ENCODE data around the gene BCAS1. TPM values are rescaled to one million over a fixed set of nuclear protein-coding genes. Genes with fewer than 3 reads are reported as not detected.
A peak's percentile ranks its signal among the peaks of the same experiment; 100 is the strongest.

Gene BCAS1
- total RNA-seq, 1 donor from 2014 or later = 0.81 TPM

DNA sequence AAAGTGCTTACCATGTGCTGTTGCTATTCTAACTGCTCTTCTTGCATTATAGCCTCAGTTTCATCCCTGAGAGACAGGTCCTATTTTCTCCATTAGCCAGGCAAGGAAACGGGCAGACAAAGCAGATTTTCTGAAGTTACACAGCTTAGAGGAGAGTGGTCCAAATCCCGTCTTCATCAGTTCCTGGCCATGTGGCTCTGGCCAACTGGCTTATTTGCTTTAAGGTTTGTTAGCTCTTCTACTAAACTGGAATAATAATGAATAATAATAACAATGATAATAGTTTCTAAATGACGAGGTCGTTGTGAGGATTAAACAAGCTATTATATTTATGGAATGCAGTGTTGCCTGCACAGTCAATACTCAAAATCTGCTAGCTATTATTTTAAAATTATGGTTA, 35.8 kb upstream of the BCAS1 start:
- Histone ChIP-seq H3K4me1 (no peaks in the 10 kb centered on the region), H3K27ac (no peak overlapping the region), H3K9me3 (no peaks in the 10 kb centered on the region), H3K36me3 (no peaks in the 10 kb centered on the region), H3K4me3 (no peak overlapping the region), H3K27me3 (no peaks in the 10 kb centered on the region)
- TF ChIP-seq, protein P1, sequence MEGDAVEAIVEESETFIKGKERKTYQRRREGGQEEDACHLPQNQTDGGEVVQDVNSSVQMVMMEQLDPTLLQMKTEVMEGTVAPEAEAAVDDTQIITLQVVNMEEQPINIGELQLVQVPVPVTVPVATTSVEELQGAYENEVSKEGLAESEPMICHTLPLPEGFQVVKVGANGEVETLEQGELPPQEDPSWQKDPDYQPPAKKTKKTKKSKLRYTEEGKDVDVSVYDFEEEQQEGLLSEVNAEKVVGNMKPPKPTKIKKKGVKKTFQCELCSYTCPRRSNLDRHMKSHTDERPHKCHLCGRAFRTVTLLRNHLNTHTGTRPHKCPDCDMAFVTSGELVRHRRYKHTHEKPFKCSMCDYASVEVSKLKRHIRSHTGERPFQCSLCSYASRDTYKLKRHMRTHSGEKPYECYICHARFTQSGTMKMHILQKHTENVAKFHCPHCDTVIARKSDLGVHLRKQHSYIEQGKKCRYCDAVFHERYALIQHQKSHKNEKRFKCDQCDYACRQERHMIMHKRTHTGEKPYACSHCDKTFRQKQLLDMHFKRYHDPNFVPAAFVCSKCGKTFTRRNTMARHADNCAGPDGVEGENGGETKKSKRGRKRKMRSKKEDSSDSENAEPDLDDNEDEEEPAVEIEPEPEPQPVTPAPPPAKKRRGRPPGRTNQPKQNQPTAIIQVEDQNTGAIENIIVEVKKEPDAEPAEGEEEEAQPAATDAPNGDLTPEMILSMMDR (IDR thresholded peaks at IDR 0.05) = no peak
- intact Hi-C loops (cut with DNase I) = no loop called here
- ATAC-seq (no peak), DNase-seq (no peak)

DNA sequence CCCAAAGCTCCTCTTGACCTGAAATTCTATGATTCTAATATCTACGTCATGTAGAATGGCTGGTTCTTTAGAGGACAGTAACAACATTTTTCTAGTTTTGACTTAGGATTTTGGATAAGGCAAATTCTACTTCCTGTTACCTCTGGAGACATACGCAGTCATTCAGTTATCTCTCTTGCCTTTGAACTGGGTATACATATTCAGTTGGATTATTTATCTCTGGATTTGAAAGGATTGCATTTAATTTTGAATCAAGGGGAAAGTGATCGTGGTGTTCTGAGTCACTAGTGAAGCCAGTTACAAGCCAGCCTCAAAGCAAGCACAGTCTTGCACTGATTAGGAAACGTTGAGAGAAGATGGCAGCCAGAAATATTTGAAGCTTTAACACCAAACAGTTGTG, 35.3 kb upstream of the BCAS1 start:
- TF ChIP-seq, protein P1 (IDR thresholded peaks at IDR 0.05) = no peak
- no peaks in the 10 kb centered on the region for H3K36me3 ChIP-seq
- H3K4me3 ChIP-seq = no peak overlapping the region
- DNase-seq = no peak
- H3K4me1 ChIP-seq = no peaks in the 10 kb centered on the region
- intact Hi-C loops (cut with DNase I) = no loop called here
- no peak overlapping the region for H3K27ac ChIP-seq
- ATAC-seq = no peak
- H3K27me3 ChIP-seq = no peaks in the 10 kb centered on the region
- H3K9me3 ChIP-seq = no peaks in the 10 kb centered on the region

DNA sequence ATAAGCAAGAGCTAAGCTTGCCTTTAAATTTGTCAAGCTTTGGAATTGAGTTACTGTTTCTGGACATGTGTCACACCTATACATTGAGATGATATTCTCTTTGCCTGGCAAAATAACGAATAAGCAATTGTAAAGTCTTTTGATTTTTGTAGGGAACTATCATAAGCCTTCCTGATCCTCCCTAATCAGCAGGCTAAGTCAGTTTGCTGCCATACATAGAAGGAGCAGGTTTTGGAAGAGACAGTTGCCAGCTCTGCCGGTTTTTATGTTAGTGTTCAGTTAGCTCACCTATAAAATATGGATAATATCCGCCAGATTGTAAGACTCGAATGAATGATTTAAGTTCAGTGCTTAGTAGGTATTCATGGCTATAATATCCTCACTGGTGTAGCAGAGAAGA, 34.4 kb upstream of the BCAS1 start:
- Histone ChIP-seq H3K4me3 (no peak overlapping the region), H3K9me3 (no peaks in the 10 kb centered on the region), H3K27ac (no peak overlapping the region), H3K27me3 (no peaks in the 10 kb centered on the region), H3K36me3 (no peaks in the 10 kb centered on the region), H3K4me1 (no peaks in the 10 kb centered on the region)
- intact Hi-C loops (cut with DNase I) = no loop called here
- TF ChIP-seq, protein P1 (IDR thresholded peaks at IDR 0.05) = no peak
- no peak for ATAC-seq
- no peak for DNase-seq

DNA sequence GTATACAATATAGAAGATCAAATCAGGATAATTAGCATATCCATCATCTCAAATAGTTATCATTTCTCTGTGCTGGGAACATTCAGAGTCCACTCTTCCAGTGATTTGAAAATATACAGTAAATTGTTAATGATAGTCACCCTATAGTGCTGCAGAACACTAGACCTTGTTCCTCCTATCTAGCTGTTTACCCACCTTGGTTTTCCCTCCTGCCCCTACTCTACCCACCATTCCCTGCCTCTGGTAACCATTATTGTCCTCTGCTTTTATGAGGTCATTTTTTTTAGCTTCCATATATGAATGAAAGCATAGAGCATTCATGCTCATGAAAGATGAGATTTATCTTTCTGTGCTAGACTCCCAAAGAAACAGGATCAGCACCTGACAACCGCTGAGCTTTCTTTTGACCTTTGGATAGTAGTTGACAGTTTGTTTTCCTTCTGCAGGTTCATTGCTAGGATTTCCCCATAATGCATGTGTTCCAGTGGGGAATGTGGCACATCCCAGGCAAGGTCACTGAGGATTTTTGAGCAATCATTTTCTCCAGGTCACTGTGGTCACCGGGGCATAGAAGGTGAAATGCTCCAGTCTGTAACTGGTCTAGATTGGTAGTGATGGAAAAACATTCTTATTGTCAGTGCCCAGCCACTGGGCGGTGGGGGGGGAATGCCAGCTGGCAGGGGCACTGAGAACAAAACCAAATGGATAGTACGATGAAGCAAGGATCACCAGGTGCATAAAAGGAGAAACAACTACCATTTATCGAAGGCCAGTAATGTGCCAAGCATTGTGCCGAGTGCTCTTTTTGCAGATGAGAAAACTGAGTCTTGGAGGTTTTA, 33.6 kb upstream of the BCAS1 start:
- Histone ChIP-seq H3K27ac (no peak overlapping the region), H3K4me1 (no peaks in the 10 kb centered on the region), H3K36me3 (no peaks in the 10 kb centered on the region), H3K27me3 (no peaks in the 10 kb centered on the region), H3K9me3 (no peaks in the 10 kb centered on the region), H3K4me3 (no peak overlapping the region)
- ATAC-seq = no peak
- no peak for DNase-seq
- TF ChIP-seq, protein P1 (IDR thresholded peaks at IDR 0.05) = no peak
- intact Hi-C loops (cut with DNase I) = no loop called here

DNA sequence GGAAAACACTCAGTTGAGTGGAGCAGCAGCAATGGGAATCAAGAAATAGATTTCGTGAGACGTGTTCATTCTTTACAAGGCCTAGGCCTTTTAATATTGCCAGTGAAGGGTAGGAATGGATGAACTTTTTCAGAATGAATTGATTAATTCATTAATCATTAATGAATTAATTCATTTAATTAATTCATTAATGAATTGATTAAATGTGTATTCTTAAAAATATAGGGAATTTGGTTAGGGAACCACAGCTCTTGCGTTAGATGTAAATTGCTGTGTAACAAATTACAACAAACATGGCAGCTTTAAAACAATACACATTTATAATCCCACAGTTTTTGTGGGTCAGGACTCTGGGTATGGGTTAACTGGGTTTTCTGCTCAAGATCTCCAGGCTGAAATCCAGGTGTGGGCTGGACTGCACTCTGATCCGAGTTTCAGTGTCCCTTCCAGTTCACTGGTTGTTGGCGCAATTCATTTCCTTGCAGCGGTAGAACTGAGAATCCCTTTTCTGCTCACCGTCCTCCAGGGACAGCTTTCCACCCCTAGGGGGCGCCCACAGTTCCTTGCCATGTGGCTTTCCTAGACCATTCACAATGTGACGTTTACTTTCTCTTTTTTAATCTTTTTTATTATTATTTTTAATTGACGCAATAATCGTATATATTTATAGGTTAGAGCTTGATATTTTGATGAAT, 32.8 kb upstream of the BCAS1 start:
- TF ChIP-seq, protein P1 (IDR thresholded peaks at IDR 0.05) = peak; percentile 92
- H3K9me3 ChIP-seq = no peaks in the 10 kb centered on the region
- peak; percentile 91 for DNase-seq
- no peak overlapping the region for H3K27ac ChIP-seq
- no peaks in the 10 kb centered on the region for H3K27me3 ChIP-seq
- H3K4me3 ChIP-seq = no peak overlapping the region
- ATAC-seq = peak; percentile 92
- intact Hi-C loops (cut with DNase I) = no loop called here
- H3K36me3 ChIP-seq = no peaks in the 10 kb centered on the region
- H3K4me1 ChIP-seq = no peaks in the 10 kb centered on the region

All from upper lobe of right lung (tissue), 1 donor.